Measurements from ENCODE around the gene RNF152. TPM values are rescaled to one million over a fixed set of nuclear protein-coding genes. Genes with fewer than 3 reads are reported as not detected.
A peak's percentile ranks its signal among the peaks of the same experiment; 100 is the strongest.

The RNF152 gene
- polyA plus RNA-seq, 1 donor from 2014 or later: 22.9 TPM

- H3F3A ChIP-seq (ENCODE audit: insufficient read depth, low read length, poor library complexity, severe bottlenecking): no peaks in the 10 kb centered on the region
- no peak overlapping the region for H3K9ac ChIP-seq (ENCODE audit: low read length)
- H4K20me1 ChIP-seq (ENCODE audit: insufficient read depth): no peaks in the 10 kb centered on the region
- no peaks in the 10 kb centered on the region for H3K27me3 ChIP-seq (ENCODE audit: insufficient read depth, low read depth, low read length)
- no peak overlapping the region for H3K27ac ChIP-seq (ENCODE audit: low read length)
- H3K9me2 ChIP-seq (ENCODE audit: insufficient read depth, low read length): no peaks in the 10 kb centered on the region
- no peaks in the 10 kb centered on the region for H3K9me3 ChIP-seq (ENCODE audit: low read length)
- no peaks in the 10 kb centered on the region for H3K36me3 ChIP-seq (ENCODE audit: insufficient read depth, low read length)
- H3K4me3 ChIP-seq (ENCODE audit: low read length): peak overlapping the region; percentile 1
- H2AFZ ChIP-seq (ENCODE audit: low read depth, low read length): no peak overlapping the region
- peak overlapping the region; percentile 23 for H3K4me2 ChIP-seq (ENCODE audit: low read length)
- TF ChIP-seq CTCF (IDR thresholded peaks at IDR 0.05; ENCODE audit: poor library complexity, severe bottlenecking) (no peak), EP300 (conservative IDR thresholded peaks at IDR 0.05; ENCODE audit: poor library complexity, severe bottlenecking) (peak; percentile 68), SMC3 (conservative IDR thresholded peaks at IDR 0.05; ENCODE audit: poor library complexity) (no peak), REST (IDR thresholded peaks at IDR 0.05; ENCODE audit: borderline replicate concordance) (no peak), POLR2AphosphoS5 (IDR thresholded peaks at IDR 0.05) (peak; percentile 47), EZH2 (IDR thresholded peaks at IDR 0.05; ENCODE audit: borderline replicate concordance, insufficient read depth, low read length, poor library complexity, severe bottlenecking) (no peak), RAD21 (conservative IDR thresholded peaks at IDR 0.05) (no peak), TAF1 (IDR thresholded peaks at IDR 0.05; ENCODE audit: low read depth) (no peak)
- no peaks in the 10 kb centered on the region for H3K79me2 ChIP-seq (replicated peaks; ENCODE audit: insufficient read depth, low read length)
These were observed 130.9 kb downstream of the RNF152 start for GRCh38 chr18:61761875-61762274.
